CD4-positive, alpha-beta memory T cell (primary cell): ENCODE data around the gene LRP6. TPM values are rescaled to one million over a fixed set of nuclear protein-coding genes. Genes with fewer than 3 reads are reported as not detected.

ENCODE experiments used
- CTCF ChIA-PET: fragments of 350-600 bp; sonication (Branson Sonifier 250); formaldehyde crosslinking; loops from one replicate; lab custom pipeline; 2021; ENCODE audit warnings: inconsistent platforms; ENCODE audit not compliant: partially characterized antibody; lab: Charles Lee
- POLR2A ChIA-PET: fragments of 350-600 bp; sonication (Branson Sonifier 250); formaldehyde crosslinking; loops from one replicate; lab custom pipeline; 2021; ENCODE audit not compliant: partially characterized antibody; lab: Charles Lee
- DNase-seq, 5 donors: peaks; one replicate each; pipeline versions ENCODE4 v3.0.0 to v3.0.0-alpha.2; 2020 to 2022; ENCODE audit warnings: mixed read lengths in 1 of 5
- H3K27ac ChIP-seq: one replicate; pipeline ENCODE4 v1.7.0; 2013; ENCODE audit warnings: low read depth, low read length
- H3K27me3 ChIP-seq: 2 replicates; pipeline ENCODE4 v1.7.0; 2013; ENCODE audit warnings: mild to moderate bottlenecking, low read length, moderate library complexity; ENCODE audit not compliant: insufficient read depth
- H3K36me3 ChIP-seq: 2 replicates; pipeline ENCODE4 v1.7.0; 2013; ENCODE audit warnings: mild to moderate bottlenecking, low read length, moderate library complexity; ENCODE audit not compliant: insufficient read depth
- H3K4me1 ChIP-seq: 2 replicates; pipeline ENCODE4 v1.7.0; 2013; ENCODE audit warnings: mild to moderate bottlenecking, low read length, moderate library complexity; ENCODE audit not compliant: insufficient read depth
- H3K4me3 ChIP-seq, 2 donors: one replicate each; pipeline ENCODE4 v1.7.0; 2013; ENCODE audit warnings: low read length in 2 of 2, mild to moderate bottlenecking in 1 of 2
- H3K9me3 ChIP-seq, 2 donors: one replicate each; pipeline ENCODE4 v1.7.0; 2013; ENCODE audit warnings: low read length in 2 of 2, control low read depth in 1 of 2; ENCODE audit not compliant: control insufficient read depth in 1 of 2
- H3K27ac Mint-ChIP-seq, 7 donors: one replicate each; pipeline ENCODE4 v1.8.0; 2020 to 2021; ENCODE audit warnings: mixed read lengths in 7 of 7, mild to moderate bottlenecking in 6 of 7, inconsistent platforms in 3 of 7, moderate library complexity in 3 of 7
- H3K27me3 Mint-ChIP-seq, 2 donors: one replicate each; pipeline ENCODE4 v1.8.0; 2020 to 2021; ENCODE audit warnings: mixed read lengths in 2 of 2
- H3K36me3 Mint-ChIP-seq, 2 donors: one replicate each; pipeline ENCODE4 v1.8.0; 2020 to 2021; ENCODE audit warnings: mixed read lengths in 2 of 2, inconsistent platforms in 1 of 2, mild to moderate bottlenecking in 1 of 2
- H3K4me1 Mint-ChIP-seq, 4 donors: one replicate each; pipeline ENCODE4 v1.8.0; 2020 to 2021; ENCODE audit warnings: mixed read lengths in 4 of 4, mild to moderate bottlenecking in 1 of 4
- H3K4me3 Mint-ChIP-seq, 8 donors: one replicate each; pipeline ENCODE4 v1.8.0; 2020 to 2021; ENCODE audit warnings: mixed read lengths in 8 of 8, mild to moderate bottlenecking in 7 of 8, moderate library complexity in 6 of 8, inconsistent platforms in 3 of 8
- H3K9me3 Mint-ChIP-seq, 8 donors: one replicate each; pipeline ENCODE4 v1.8.0; 2020 to 2021; ENCODE audit warnings: mixed read lengths in 8 of 8, mild to moderate bottlenecking in 5 of 8, inconsistent platforms in 3 of 8, moderate library complexity in 1 of 8
- intact Hi-C: fragments of 100-400 bp; cut with micrococcal nuclease; formaldehyde crosslinking; loops from one replicate; pipeline ENCODE4 v1.15.1; 2023
- polyA plus RNA-seq, 2 donors: library from polyadenylated mRNA; unstranded; fragments of 300-500 nt; fragmentation: Illumina TruSeq; gene quantifications; one replicate each; pipeline ENCODE4 v1.2.3, GENCODE V29; 2021
- total RNA-seq, 2 experiments: library from RNA; stranded (reverse); gene quantifications; one replicate each; pipeline ENCODE4 v1.2.3, GENCODE V29; 2021

The LRP6 gene
- total and polyA plus RNA-seq, 4 experiments from 2014 or later = 0.45 to 4.0 (median 2.9) TPM

GRCh38 chr12:12229556-12230092 is 37.2 kb downstream of the LRP6 start:
- peaks cover 0 to 5% of the 10 kb centered on the region in 2 donors for H3K36me3 Mint-ChIP-seq
- H3K27me3 Mint-ChIP-seq = peaks cover 0 to 2% of the 10 kb centered on the region in 2 donors
- peaks cover 0 to 2% (median 0%) of the 10 kb centered on the region in 4 donors for H3K4me1 Mint-ChIP-seq
- CTCF ChIA-PET = no interaction called here
- no peak overlapping the region for H3K27ac ChIP-seq
- H3K36me3 ChIP-seq = no peaks in the 10 kb centered on the region
- H3K27ac Mint-ChIP-seq = no peak overlapping the region
- H3K27me3 ChIP-seq = no peaks in the 10 kb centered on the region
- POLR2A ChIA-PET = no interaction called here
- intact Hi-C loops = no loop called here
- peaks cover 3 to 13% (median 7%) of the 10 kb centered on the region in 8 donors for H3K9me3 Mint-ChIP-seq
- no peaks in the 10 kb centered on the region for H3K4me1 ChIP-seq
- no peak overlapping the region for H3K4me3 ChIP-seq
- H3K9me3 ChIP-seq = no peaks in the 10 kb centered on the region
- DNase-seq = no peak
- H3K4me3 Mint-ChIP-seq = no peak overlapping the region

GRCh38 chr12:12228402-12228801 is 38.4 kb downstream of the LRP6 start:
- no peak for DNase-seq

GRCh38 chr12:12226187-12226586 is 40.7 kb downstream of the LRP6 start:
- peaks cover 0 to 5% of the 10 kb centered on the region in 2 donors for H3K36me3 Mint-ChIP-seq
- no peak for DNase-seq
- Histone ChIP-seq H3K4me1 (no peaks in the 10 kb centered on the region), H3K36me3 (no peaks in the 10 kb centered on the region), H3K27me3 (no peaks in the 10 kb centered on the region), H3K9me3 (no peaks in the 10 kb centered on the region), H3K4me3 (no peak overlapping the region), H3K27ac (no peak overlapping the region)
- intact Hi-C loops = no loop called here
- H3K27ac Mint-ChIP-seq = no peak overlapping the region
- H3K4me3 Mint-ChIP-seq = no peak overlapping the region
- peaks cover 3 to 13% (median 7%) of the 10 kb centered on the region in 8 donors for H3K9me3 Mint-ChIP-seq
- CTCF ChIA-PET = interaction anchor here (1.2 kb wide), 1 partner anchor 15 kb away, joined by 4 read pairs; no protein-coding TSS in a partner anchor
- peaks cover 0 to under 1% (median 0%) of the 10 kb centered on the region in 4 donors for H3K4me1 Mint-ChIP-seq
- peaks cover 2% of the 10 kb centered on the region in 2 donors for H3K27me3 Mint-ChIP-seq
- POLR2A ChIA-PET = no interaction called here

More at GRCh38 chr12:12228402-12228801, 38.4 kb downstream of the LRP6 start:
- H3K36me3 ChIP-seq = no peaks in the 10 kb centered on the region
- H3K9me3 Mint-ChIP-seq = peaks cover 3 to 13% (median 7%) of the 10 kb centered on the region in 8 donors
- H3K9me3 ChIP-seq = no peaks in the 10 kb centered on the region
- no peaks in the 10 kb centered on the region for H3K27me3 ChIP-seq
- H3K27ac ChIP-seq = no peak overlapping the region
- no peaks in the 10 kb centered on the region for H3K4me1 ChIP-seq
- no peak overlapping the region for H3K27ac Mint-ChIP-seq
- intact Hi-C loops = no loop called here
- H3K4me3 Mint-ChIP-seq = no peak overlapping the region
- no peak overlapping the region for H3K4me3 ChIP-seq
- CTCF ChIA-PET = no interaction called here
- peaks cover 0 to 5% of the 10 kb centered on the region in 2 donors for H3K36me3 Mint-ChIP-seq
- POLR2A ChIA-PET = no interaction called here
- peaks cover 0 to 2% (median 0%) of the 10 kb centered on the region in 4 donors for H3K4me1 Mint-ChIP-seq
- peaks cover 0 to 2% of the 10 kb centered on the region in 2 donors for H3K27me3 Mint-ChIP-seq

- H3K36me3 ChIP-seq = no peaks in the 10 kb centered on the region
- no peaks in the 10 kb centered on the region for H3K27me3 ChIP-seq
- ChIA-PET CTCF (no interaction called here), POLR2A (no interaction called here)
- H3K4me1 Mint-ChIP-seq = no peaks in the 10 kb centered on the region
- H3K36me3 Mint-ChIP-seq = peaks cover 0 to 5% of the 10 kb centered on the region in 2 donors
- no peaks in the 10 kb centered on the region for H3K9me3 ChIP-seq
- intact Hi-C loops = no loop called here
- no peak overlapping the region for H3K4me3 ChIP-seq
- no peak overlapping the region for H3K4me3 Mint-ChIP-seq
- peaks cover 3 to 13% (median 7%) of the 10 kb centered on the region in 8 donors for H3K9me3 Mint-ChIP-seq
- no peaks in the 10 kb centered on the region for H3K4me1 ChIP-seq
- peaks cover 6 to 12% of the 10 kb centered on the region in 2 donors for H3K27me3 Mint-ChIP-seq
- no peak overlapping the region for H3K27ac ChIP-seq
- H3K27ac Mint-ChIP-seq = no peak overlapping the region
- no peak for DNase-seq
These were observed 42.5 kb downstream of the LRP6 start for GRCh38 chr12:12224240-12224940.

- Mint-ChIP-seq H3K27me3 (peaks cover 9 to 17% of the 10 kb centered on the region in 2 donors), H3K4me3 (no peak overlapping the region), H3K9me3 (peaks cover 3 to 11% (median 6%) of the 10 kb centered on the region in 8 donors), H3K27ac (no peak overlapping the region), H3K36me3 (peaks cover 0 to 5% of the 10 kb centered on the region in 2 donors), H3K4me1 (peaks cover 0 to 5% (median 2%) of the 10 kb centered on the region in 4 donors)
- ChIA-PET POLR2A (no interaction called here), CTCF (interaction anchor here (0.8 kb wide), 1 partner anchor 10 kb away, joined by 3 read pairs; no protein-coding TSS in a partner anchor)
- H3K4me1 ChIP-seq = no peaks in the 10 kb centered on the region
- no peak overlapping the region for H3K27ac ChIP-seq
- H3K9me3 ChIP-seq = no peaks in the 10 kb centered on the region
- H3K4me3 ChIP-seq = no peak overlapping the region
- H3K27me3 ChIP-seq = no peaks in the 10 kb centered on the region
- H3K36me3 ChIP-seq = no peaks in the 10 kb centered on the region
- no peak for DNase-seq
- intact Hi-C loops = no loop called here
These were observed 45.3 kb downstream of the LRP6 start for GRCh38 chr12:12221560-12221959.

- Mint-ChIP-seq H3K4me1 (peaks cover 0 to 9% (median 6%) of the 10 kb centered on the region in 4 donors), H3K27me3 (peaks cover 7 to 19% of the 10 kb centered on the region in 2 donors), H3K9me3 (no peaks in the 10 kb centered on the region), H3K36me3 (peaks cover 0 to 3% of the 10 kb centered on the region in 2 donors), H3K27ac (no peak overlapping the region), H3K4me3 (no peak overlapping the region)
- Histone ChIP-seq H3K27me3 (no peaks in the 10 kb centered on the region), H3K9me3 (no peaks in the 10 kb centered on the region), H3K4me3 (no peak overlapping the region), H3K4me1 (no peaks in the 10 kb centered on the region), H3K27ac (no peak overlapping the region), H3K36me3 (no peaks in the 10 kb centered on the region)
- CTCF ChIA-PET = no interaction called here
- no peak for DNase-seq
- POLR2A ChIA-PET = no interaction called here
- intact Hi-C loops = no loop called here
These were observed 47.2 kb downstream of the LRP6 start for GRCh38 chr12:12219664-12220063.

- Histone ChIP-seq H3K27me3 (no peaks in the 10 kb centered on the region), H3K27ac (no peak overlapping the region), H3K36me3 (no peaks in the 10 kb centered on the region), H3K9me3 (no peaks in the 10 kb centered on the region), H3K4me3 (no peak overlapping the region), H3K4me1 (no peaks in the 10 kb centered on the region)
- no peaks in the 10 kb centered on the region for H3K9me3 Mint-ChIP-seq
- peaks cover 0 to 9% (median 6%) of the 10 kb centered on the region in 4 donors for H3K4me1 Mint-ChIP-seq
- no peak overlapping the region for H3K27ac Mint-ChIP-seq
- no peak overlapping the region for H3K4me3 Mint-ChIP-seq
- peaks cover 0 to 3% of the 10 kb centered on the region in 2 donors for H3K36me3 Mint-ChIP-seq
- POLR2A ChIA-PET = no interaction called here
- peaks cover 7 to 20% of the 10 kb centered on the region in 2 donors for H3K27me3 Mint-ChIP-seq
- intact Hi-C loops = no loop called here
- CTCF ChIA-PET = no interaction called here
- no peak for DNase-seq
These were observed 49.9 kb downstream of the LRP6 start for GRCh38 chr12:12217018-12217359.
